Stimulated activated CD8-positive, alpha-beta memory T cell treated with anti-CD3 and anti-CD28 coated beads, Interleukin-7, amount 100 ng/mL, for 24 hours (primary cell): ENCODE results near the gene UBL4A.

Experiments used
- DNase-seq: peaks from one replicate; pipeline ENCODE4 v3.0.0-alpha.2; 2020; ENCODE audit warnings: low read depth

UBL4A gene

GRCh38 chrX:154460326-154460725 is 26.1 kb downstream of the UBL4A start:
- no peak for DNase-seq

GRCh38 chrX:154459832-154460231 is 26.6 kb downstream of the UBL4A start:
- DNase-seq, result no peak

GRCh38 chrX:154458954-154459778 is 27.2 kb downstream of the UBL4A start:
- DNase-seq, result no peak

GRCh38 chrX:154458116-154458953 is 28.1 kb downstream of the UBL4A start, which contains the start of gene PLXNA3:
TSS of gene PLXNA3 (plus strand) at chrX:154458281. CDS start at chrX:154460184, 1,903 bp downstream.
- DNase-seq, result no peak

GRCh38 chrX:154457491-154458115 is 28.8 kb downstream of the UBL4A start:
- DNase-seq, result no peak

GRCh38 chrX:154452823-154453222 is 33.6 kb downstream of the UBL4A start:
- no peak for DNase-seq

- DNase-seq, result no peak
Measured at GRCh38 chrX:154450312-154450711, 36.1 kb downstream of the UBL4A start.

GRCh38 chrX:154449618-154450017 is 36.8 kb downstream of the UBL4A start:
- no peak for DNase-seq

- DNase-seq, result no peak
Measured at GRCh38 chrX:154448484-154448883, 37.9 kb downstream of the UBL4A start.

- DNase-seq, result no peak
Measured at GRCh38 chrX:154446430-154446829, 40.0 kb downstream of the UBL4A start.

GRCh38 chrX:154445776-154446175 is 40.6 kb downstream of the UBL4A start:
- no peak for DNase-seq

GRCh38 chrX:154444755-154445246 is 41.6 kb downstream of the UBL4A start:
- DNase-seq, result no peak

- DNase-seq, result peak; percentile 39
Measured at GRCh38 chrX:154443992-154444754, 42.2 kb downstream of the UBL4A start, which contains the start of gene FAM50A. TSS of gene FAM50A (plus strand) at chrX:154444141. CDS start at chrX:154444236, 95 bp downstream.

GRCh38 chrX:154443479-154443910 is 42.9 kb downstream of the UBL4A start:
- DNase-seq, result no peak

- no peak for DNase-seq
Measured at GRCh38 chrX:154441984-154442707, 44.3 kb downstream of the UBL4A start.

GRCh38 chrX:154441564-154441963 is 44.9 kb downstream of the UBL4A start:
- no peak for DNase-seq

- DNase-seq, result no peak
Measured at GRCh38 chrX:154440623-154441357, 45.6 kb downstream of the UBL4A start.

- DNase-seq, result no peak
Measured at GRCh38 chrX:154439841-154440240, 46.6 kb downstream of the UBL4A start.

- no peak for DNase-seq
Measured at GRCh38 chrX:154437971-154438893, 48.2 kb downstream of the UBL4A start.
